B cell (primary cell): ENCODE results near the gene STAT5B. TPM values are rescaled to one million over a fixed set of nuclear protein-coding genes. Genes with fewer than 3 reads are reported as not detected.

Experiments used
- ATAC-seq: fragments of 200-7000 bp; cut with Tn5 transposase; one replicate; pipeline ENCODE4 v1.10.0; 2021; ENCODE audit warnings: low read depth, mild to moderate bottlenecking, moderate number of reproducible peaks, moderate library complexity
- CTCF ChIA-PET: fragments of 350-600 bp; sonication (Branson Sonifier 250); formaldehyde crosslinking; loops from one replicate; lab custom pipeline; 2021; ENCODE audit warnings: antibody characterized with exemption, inconsistent platforms; lab: Charles Lee
- POLR2A ChIA-PET: fragments of 350-600 bp; sonication (Branson Sonifier 250); formaldehyde crosslinking; loops from one replicate; lab custom pipeline; 2021; ENCODE audit warnings: antibody characterized with exemption; lab: Charles Lee
- DNase-seq: peaks from one replicate; pipeline ENCODE4 v3.0.0; 2013
- H2AFZ ChIP-seq: 2 replicates; pipeline ENCODE4 v1.6.1; 2012; ENCODE audit warnings: mild to moderate bottlenecking, low read depth, low read length; ENCODE audit not compliant: insufficient read depth, poor library complexity, severe bottlenecking
- H3K27ac ChIP-seq, 2 donors: 1 replicate in 1 of 2; 2 replicates in 1 of 2; pipeline ENCODE4 v1.5.1; 2012 to 2013; ENCODE audit warnings: low read length in 2 of 2, mild to moderate bottlenecking in 2 of 2, moderate library complexity in 1 of 2
- H3K27me3 ChIP-seq, 4 experiments: fragments of 200-600 bp in 1 of 4; sonication (generic) in 1 of 4; replicated peaks in 1 of 4; 1 replicate in 2 of 4; 2 replicates in 2 of 4; pipeline versions ENCODE4 v1.6.1 to v1.7.0; 2013 to 2016; ENCODE audit warnings: low read length in 3 of 4, mild to moderate bottlenecking in 2 of 4, mixed read lengths in 1 of 4, moderate library complexity in 1 of 4; ENCODE audit not compliant: insufficient read depth in 4 of 4, control insufficient read depth in 3 of 4; ENCODE audit errors: control extremely low read depth in 1 of 4
- H3K36me3 ChIP-seq, 2 experiments: replicated peaks in 1 of 2; 1 replicate in 1 of 2; 2 replicates in 1 of 2; pipeline versions ENCODE4 v1.6.1 to v1.7.1; 2013; ENCODE audit warnings: low read length in 1 of 2; ENCODE audit not compliant: insufficient read depth in 2 of 2, control insufficient read depth in 1 of 2; ENCODE audit errors: control extremely low read depth in 1 of 2, extremely low read depth in 1 of 2
- H3K4me1 ChIP-seq, 2 donors: fragments of 200-600 bp in 1 of 2; sonication (generic) in 1 of 2; 1 replicate in 1 of 2; 2 replicates in 1 of 2; pipeline versions ENCODE4 v1.5.1 to v1.6.1; 2013 to 2017; ENCODE audit warnings: low read length in 2 of 2; ENCODE audit not compliant: control insufficient read depth in 2 of 2, insufficient read depth in 2 of 2
- H3K4me2 ChIP-seq: replicated peaks from 2 replicates; pipeline ENCODE3; 2012; ENCODE audit warnings: mild to moderate bottlenecking, low read depth, low read length; ENCODE audit not compliant: poor library complexity, severe bottlenecking
- H3K4me3 ChIP-seq, 5 experiments: fragments of 200-600 bp in 1 of 5; sonication (generic) in 1 of 5; 1 replicate in 3 of 5; 2 replicates in 2 of 5; pipeline versions ENCODE4 v1.5.1 to v1.7.0; 2011 to 2016; ENCODE audit warnings: low read length in 4 of 5, mild to moderate bottlenecking in 4 of 5, low read depth in 2 of 5, control low read depth in 1 of 5, moderate library complexity in 1 of 5; ENCODE audit not compliant: insufficient read depth in 1 of 5; ENCODE audit errors: control extremely low read depth in 1 of 5, extremely low read depth in 1 of 5
- H3K79me2 ChIP-seq: fragments of 200-600 bp; sonication (generic); one replicate; pipeline ENCODE4 v1.6.0; 2016; ENCODE audit warnings: low read length; ENCODE audit not compliant: control insufficient read depth, insufficient read depth
- H3K9ac ChIP-seq: fragments of 200-600 bp; sonication (generic); 2 replicates; pipeline ENCODE4 v1.6.1; 2017; ENCODE audit warnings: mild to moderate bottlenecking, low read length, moderate library complexity
- H3K9me3 ChIP-seq, 3 donors: one replicate each; pipeline versions ENCODE4 v1.6.1 to v1.7.1; 2013; ENCODE audit warnings: low read length in 2 of 3; ENCODE audit not compliant: control insufficient read depth in 2 of 3, insufficient read depth in 1 of 3; ENCODE audit errors: control extremely low read depth in 1 of 3
- H4K20me1 ChIP-seq: 2 replicates; pipeline ENCODE4 v1.6.0; 2012; ENCODE audit warnings: mild to moderate bottlenecking, low read length; ENCODE audit not compliant: insufficient read depth, control insufficient read depth, poor library complexity, severe bottlenecking
- H3K27ac Mint-ChIP-seq: one replicate; pipeline ENCODE4 v1.8.0; 2021; ENCODE audit warnings: mixed read lengths
- H3K27me3 Mint-ChIP-seq: one replicate; pipeline ENCODE4 v1.8.0; 2021; ENCODE audit warnings: mixed read lengths
- H3K4me1 Mint-ChIP-seq: one replicate; pipeline ENCODE4 v1.8.0; 2021; ENCODE audit warnings: mixed read lengths
- H3K4me3 Mint-ChIP-seq: one replicate; pipeline ENCODE4 v1.8.0; 2021; ENCODE audit warnings: mixed read lengths
- H3K9me3 Mint-ChIP-seq: one replicate; pipeline ENCODE4 v1.8.0; 2022; ENCODE audit warnings: mixed read lengths; ENCODE audit not compliant: insufficient read depth
- CTCF ChIP-seq: fragments of 200-600 bp; IDR thresholded peaks from one replicate; pipeline ENCODE4 v1.8.0; 2022; ENCODE audit warnings: antibody characterized with exemption, mild to moderate bottlenecking
- EZH2 ChIP-seq: IDR thresholded peaks from 2 replicates; pipeline ENCODE4 v1.6.1; 2012; ENCODE audit warnings: borderline replicate concordance, low read depth, mild to moderate bottlenecking, moderate library complexity, low read length; ENCODE audit not compliant: insufficient read depth, poor library complexity, severe bottlenecking
- WGBS: methylation state at CpG from one replicate; pipeline ENCODE4 v1.1.5; 2013; ENCODE audit warnings: missing lambda C conversion rate; ENCODE audit not compliant: insufficient coverage; 5-methylcytosine and 5-hydroxymethylcytosine counted together
- intact Hi-C: fragments of 100-400 bp; cut with micrococcal nuclease; formaldehyde crosslinking; loops from one replicate; pipeline ENCODE4 v1.10.0; 2022
- polyA plus RNA-seq: library from polyadenylated mRNA; depleted of rRNA; stranded (reverse); fragments of >200 nt; gene quantifications from 2 replicates; pipeline ENCODE4 v1.2.3, GENCODE V29; 2012
- total RNA-seq, 2 donors: library from RNA; stranded (reverse); fragments of 120-200 nt in 1 of 2; gene quantifications; 1 replicate in 1 of 2; 2 replicates in 1 of 2; pipeline versions ENCODE4 v1.2.3 to v1.2.4, GENCODE V29; 2013 to 2022

Gene STAT5B
- total and polyA plus RNA-seq, 2 donors (not counting 1 experiment from before 2014, with no cell fraction given): 70.0 to 103 TPM

- Histone ChIP-seq H3K79me2 (peaks cover 35% of the 10 kb centered on the region), H4K20me1 (no peaks in the 10 kb centered on the region), H3K36me3 (no peaks in the 10 kb centered on the region), H3K4me3 (peak overlapping the region in 2 of 5 experiments; percentile 66 to 75), H3K4me1 (peaks cover 28 to 29% of the 10 kb centered on the region in 2 donors), H3K27me3 (no peaks in the 10 kb centered on the region), H3K27ac (no peak overlapping the region), H3K9ac (peak overlapping the region; percentile 92), H3K9me3 (no peaks in the 10 kb centered on the region), H3K4me2 (peak overlapping the region; percentile 97), H2AFZ (peak overlapping the region; percentile 95)
- CTCF ChIA-PET: interaction anchor here (0.6 to 1.3 kb wide), 7 partner anchors 11 to 93 kb away, joined by 3 to 6 read pairs (median 4); partner anchors contain the start of gene STAT5A
- 72% methylated on average over 3 of the region's 6 CpGs for whole genome bisulfite sequencing
- peaks cover 41% of the 10 kb centered on the region for H3K4me1 Mint-ChIP-seq
- TF ChIP-seq EZH2: no peak
- no peak for TF ChIP-seq CTCF
- ATAC-seq (no peak), DNase-seq (peak; percentile 27)
- peak overlapping the region; percentile 76 for H3K27ac Mint-ChIP-seq
- POLR2A ChIA-PET: interaction anchor here (0.8 to 1.7 kb wide), 3 partner anchors 9 to 83 kb away, joined by 4 to 11 read pairs (median 7); partner anchors contain the start of genes GHDC and STAT5A
- H3K4me3 Mint-ChIP-seq: peak overlapping the region; percentile 83
- no peaks in the 10 kb centered on the region for H3K27me3 Mint-ChIP-seq
- intact Hi-C loops: loop anchor here (10.0 kb wide), 1 partner anchor 53 kb away; no protein-coding TSS in a partner anchor
- no peaks in the 10 kb centered on the region for H3K9me3 Mint-ChIP-seq
Measured at GRCh38 chr17:42277342-42277712, 1.1 kb upstream of the STAT5B start.

GRCh38 chr17:42276609-42277341 lies 584 bp upstream of the STAT5B start:
- POLR2A ChIA-PET: interaction anchor here (0.8 to 1.7 kb wide), 4 partner anchors 10 to 83 kb away, joined by 4 to 11 read pairs (median 8); partner anchors contain the start of genes GHDC and STAT5A
- Histone ChIP-seq H3K9me3 (no peaks in the 10 kb centered on the region), H3K4me1 (peaks cover 33 to 35% of the 10 kb centered on the region in 2 donors), H3K27ac (peak overlapping the region; percentile 41 to 79), H3K4me3 (peak overlapping the region; percentile 34 to 80 (median 73)), H4K20me1 (no peaks in the 10 kb centered on the region), H2AFZ (peak overlapping the region; percentile 95), H3K9ac (peak overlapping the region; percentile 92), H3K4me2 (peak overlapping the region; percentile 97), H3K79me2 (peaks cover 37% of the 10 kb centered on the region), H3K36me3 (no peaks in the 10 kb centered on the region), H3K27me3 (no peaks in the 10 kb centered on the region)
- no peaks in the 10 kb centered on the region for H3K27me3 Mint-ChIP-seq
- no peaks in the 10 kb centered on the region for H3K9me3 Mint-ChIP-seq
- peak overlapping the region; percentile 83 for H3K4me3 Mint-ChIP-seq
- intact Hi-C loops: loop anchor here (1.0 to 10.0 kb wide), 3 partner anchors 12 to 52 kb away; partner anchors contain the start of gene STAT5A
- H3K27ac Mint-ChIP-seq: peak overlapping the region; percentile 76
- WGBS: 5% methylated on average over 40 of the region's 44 CpGs
- ATAC-seq (no peak), DNase-seq (no peak)
- TF ChIP-seq CTCF: no peak
- no peak for TF ChIP-seq EZH2
- CTCF ChIA-PET: interaction anchor here (0.6 to 1.3 kb wide), 7 partner anchors 12 to 92 kb away, joined by 3 to 6 read pairs (median 4); partner anchors contain the start of gene STAT5A
- peaks cover 47% of the 10 kb centered on the region for H3K4me1 Mint-ChIP-seq
